Peyer's patch (tissue), 4 donors: ENCODE data around the gene CPPED1.

Experiments used
- POLR2A ChIP-seq, 2 donors: fragments of 450-650 bp; IDR thresholded peaks; one replicate each; pipeline ENCODE4 v1.5.1; 2017; ENCODE audit warnings: antibody characterized with exemption in 2 of 2, mild to moderate bottlenecking in 2 of 2, moderate library complexity in 2 of 2
- TF ChIP-seq, protein P1 (sequence below), 6 experiments: fragments of 450-650 bp in 4 of 6; fragments of 200-600 bp in 2 of 6; sonication (generic) in 1 of 6; IDR thresholded peaks; one replicate each; pipeline ENCODE4 v1.5.1; 2017 to 2019; ENCODE audit warnings: antibody characterized with exemption in 6 of 6, mild to moderate bottlenecking in 3 of 6, moderate library complexity in 1 of 6

DNA sequence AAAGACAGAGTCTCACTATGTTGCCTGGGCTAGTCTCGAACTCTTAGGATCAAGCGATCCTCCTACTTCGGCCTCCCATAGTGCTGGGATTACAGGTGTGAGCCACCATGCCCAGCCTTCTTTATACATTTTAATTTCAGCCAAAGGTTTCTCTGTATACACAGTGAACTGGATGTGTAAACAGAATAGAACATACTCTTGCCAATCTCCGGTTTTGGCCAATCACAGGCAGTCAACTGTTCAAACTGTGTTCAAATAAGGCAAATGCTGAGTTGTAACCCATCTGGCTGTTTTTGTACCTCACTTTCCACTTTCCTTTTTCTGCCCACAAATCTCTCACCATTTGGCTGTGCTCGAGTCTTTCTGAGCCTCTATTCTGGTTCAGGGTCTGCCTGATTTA, 108.2 kb downstream of the CPPED1 start:
- TF ChIP-seq, protein P1, sequence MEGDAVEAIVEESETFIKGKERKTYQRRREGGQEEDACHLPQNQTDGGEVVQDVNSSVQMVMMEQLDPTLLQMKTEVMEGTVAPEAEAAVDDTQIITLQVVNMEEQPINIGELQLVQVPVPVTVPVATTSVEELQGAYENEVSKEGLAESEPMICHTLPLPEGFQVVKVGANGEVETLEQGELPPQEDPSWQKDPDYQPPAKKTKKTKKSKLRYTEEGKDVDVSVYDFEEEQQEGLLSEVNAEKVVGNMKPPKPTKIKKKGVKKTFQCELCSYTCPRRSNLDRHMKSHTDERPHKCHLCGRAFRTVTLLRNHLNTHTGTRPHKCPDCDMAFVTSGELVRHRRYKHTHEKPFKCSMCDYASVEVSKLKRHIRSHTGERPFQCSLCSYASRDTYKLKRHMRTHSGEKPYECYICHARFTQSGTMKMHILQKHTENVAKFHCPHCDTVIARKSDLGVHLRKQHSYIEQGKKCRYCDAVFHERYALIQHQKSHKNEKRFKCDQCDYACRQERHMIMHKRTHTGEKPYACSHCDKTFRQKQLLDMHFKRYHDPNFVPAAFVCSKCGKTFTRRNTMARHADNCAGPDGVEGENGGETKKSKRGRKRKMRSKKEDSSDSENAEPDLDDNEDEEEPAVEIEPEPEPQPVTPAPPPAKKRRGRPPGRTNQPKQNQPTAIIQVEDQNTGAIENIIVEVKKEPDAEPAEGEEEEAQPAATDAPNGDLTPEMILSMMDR (IDR thresholded peaks at IDR 0.05), result no peak
- no peak for TF ChIP-seq POLR2A (IDR thresholded peaks at IDR 0.05)
